GM12878 (cell line): ENCODE results near the gene ANO1. TPM values are rescaled to one million over a fixed set of nuclear protein-coding genes. Genes with fewer than 3 reads are reported as not detected.

Experiments used
- ATAC-seq: fragments of 200-7000 bp; cut with Tn5 transposase; 3 replicates; pipeline ENCODE4 v1.9.1; 2020; ENCODE audit warnings: mild to moderate bottlenecking, moderate library complexity
- BruUV-seq: library from RNA; stranded (reverse); fragments of 400-500 nt; replicated peaks from 2 replicates; lab custom pipeline; 2021; lab: Mats Ljungman, UMichigan
- CTCF ChIA-PET: fragments of 300-600 bp; sonication (Branson Sonifier 250); formaldehyde crosslinking; extraction: SDS; loops from one replicate; lab custom pipeline; 2021; ENCODE audit warnings: inconsistent platforms; lab: Yijun Ruan, JAX
- POLR2A ChIA-PET: fragments of 350-600 bp; formaldehyde crosslinking; extraction: SDS; loops from one replicate; lab custom pipeline; 2021; ENCODE audit warnings: inconsistent platforms; lab: Charles Lee
- RAD21 ChIA-PET: fragments of 300-600 bp; sonication (Branson Sonifier 250); formaldehyde crosslinking; loops from one replicate; lab custom pipeline; 2023; ENCODE audit warnings: antibody characterized with exemption; ENCODE audit not compliant: unreplicated experiment; lab: Charles Lee
- SMC1A ChIA-PET: fragments of 300-600 bp; sonication (Branson Sonifier 250); formaldehyde crosslinking; loops from one replicate; lab custom pipeline; 2023; ENCODE audit not compliant: unreplicated experiment, uncharacterized antibody; lab: Charles Lee
- DNase-seq: peaks from one replicate; pipeline ENCODE4 v3.0.0-alpha.2; 2011; ENCODE audit warnings: low read depth, low spot score
- FAIRE-seq: peaks from 3 replicates; lab custom pipeline; 2011; peaks lifted over from hg19 to GRCh38; lab: Jason Lieb, UNC
- H2AFZ ChIP-seq: 2 replicates; pipeline ENCODE4 v1.6.0; 2011; ENCODE audit warnings: low read depth, low read length, control low read depth; ENCODE audit not compliant: control insufficient read depth
- H3K27ac ChIP-seq: 2 replicates; pipeline ENCODE4 v1.5.1; 2011; ENCODE audit warnings: control low read depth; ENCODE audit not compliant: control insufficient read depth, insufficient read depth
- H3K27me3 ChIP-seq, 2 experiments: replicated peaks in 1 of 2; 2 replicates each; pipeline versions ENCODE4 v1.6.0 to v1.6.1; 2011; ENCODE audit warnings: low read length in 1 of 2; ENCODE audit not compliant: control insufficient read depth in 2 of 2, insufficient read depth in 2 of 2
- H3K36me3 ChIP-seq, 2 experiments: 2 replicates each; pipeline ENCODE4 v1.5.1; 2011; ENCODE audit warnings: low read length in 1 of 2; ENCODE audit not compliant: control insufficient read depth in 2 of 2, insufficient read depth in 2 of 2
- H3K4me1 ChIP-seq: 2 replicates; pipeline ENCODE4 v1.6.1; 2011; ENCODE audit warnings: mild to moderate bottlenecking, low read length, moderate library complexity, mixed read lengths; ENCODE audit not compliant: control insufficient read depth, insufficient read depth
- H3K4me2 ChIP-seq: 2 replicates; pipeline ENCODE4 v1.6.0; 2011; ENCODE audit warnings: control low read depth; ENCODE audit not compliant: control insufficient read depth, insufficient read depth
- H3K4me3 ChIP-seq: fragments of 200-600 bp; sonication (generic); 2 replicates; pipeline ENCODE4 v1.5.1; 2016
- H3K79me2 ChIP-seq: 2 replicates; pipeline ENCODE4 v1.6.0; 2011; ENCODE audit warnings: low read length; ENCODE audit not compliant: control insufficient read depth, insufficient read depth
- H3K9ac ChIP-seq: 2 replicates; pipeline ENCODE4 v1.8.0; 2011; ENCODE audit warnings: low read length, control low read depth, mixed read lengths; ENCODE audit not compliant: control insufficient read depth, insufficient read depth
- H3K9me3 ChIP-seq: replicated peaks from 3 replicates; pipeline ENCODE4 v1.5.1; 2011; ENCODE audit warnings: mild to moderate bottlenecking, low read length; ENCODE audit not compliant: control insufficient read depth, insufficient read depth
- H4K20me1 ChIP-seq: 2 replicates; pipeline ENCODE4 v1.6.0; 2011; ENCODE audit not compliant: control insufficient read depth, insufficient read depth
- ATF2 ChIP-seq: IDR thresholded peaks from 2 replicates; pipeline ENCODE4 v1.6.1; 2012; ENCODE audit warnings: low read length, inconsistent platforms
- EED ChIP-seq: sonication (generic); IDR thresholded peaks from 2 replicates; pipeline ENCODE4 v1.6.1; 2016; ENCODE audit warnings: antibody characterized with exemption, low read depth
- GABPA ChIP-seq: IDR thresholded peaks from 2 replicates; pipeline ENCODE4 v1.6.1; 2014; ENCODE audit warnings: antibody characterized with exemption, low read depth, mild to moderate bottlenecking, inconsistent platforms
- IKZF1 ChIP-seq: fragments of 450-650 bp; conservative IDR thresholded peaks from 2 replicates; pipeline ENCODE4 v1.6.1; 2017; ENCODE audit warnings: antibody characterized with exemption, mild to moderate bottlenecking
- NR2C1 ChIP-seq: fragments of 450-650 bp; IDR thresholded peaks from 2 replicates; pipeline ENCODE4 v1.6.1; 2017; ENCODE audit warnings: antibody characterized with exemption, mild to moderate bottlenecking, moderate library complexity
- NR2F1 ChIP-seq: fragments of 450-650 bp; conservative IDR thresholded peaks from 2 replicates; pipeline ENCODE4 v1.6.1; 2017; ENCODE audit warnings: mild to moderate bottlenecking
- RAD21 ChIP-seq: IDR thresholded peaks from 2 replicates; pipeline ENCODE4 v1.6.1; 2011; ENCODE audit warnings: mild to moderate bottlenecking, low read depth, low read length, moderate library complexity; ENCODE audit not compliant: insufficient read depth
- RAD51 ChIP-seq: fragments of 450-650 bp; IDR thresholded peaks from 2 replicates; pipeline ENCODE4 v1.6.1; 2016; ENCODE audit warnings: moderate library complexity, mild to moderate bottlenecking, inconsistent platforms
- REST ChIP-seq: IDR thresholded peaks from 2 replicates; pipeline ENCODE4 v1.6.1; 2012; ENCODE audit warnings: mild to moderate bottlenecking, low read depth, low read length
- SIN3A ChIP-seq: IDR thresholded peaks from 2 replicates; pipeline ENCODE4 v1.6.1; 2012; ENCODE audit warnings: low read depth, low read length, improper control_type of control experiment
- SRF ChIP-seq, 2 experiments: IDR thresholded peaks; 2 replicates each; pipeline ENCODE4 v1.6.1; 2011; ENCODE audit warnings: low read depth in 2 of 2, low read length in 2 of 2, mild to moderate bottlenecking in 1 of 2, moderate library complexity in 1 of 2
- SUPT20H ChIP-seq: IDR thresholded peaks from 2 replicates; pipeline ENCODE4 v1.6.1; 2011; ENCODE audit warnings: low read depth, mild to moderate bottlenecking, low read length, moderate library complexity, borderline replicate concordance; ENCODE audit not compliant: control insufficient read depth
- ZBTB11 ChIP-seq: fragments of 450-650 bp; formaldehyde crosslinking; IDR thresholded peaks from 2 replicates; pipeline ENCODE4 v1.5.0; 2022; ENCODE audit warnings: mild to moderate bottlenecking, missing genetic modification characterization
- in situ Hi-C: fragments of 300-500 bp; cut with MboI; formaldehyde crosslinking; loops from 9 replicates; pipeline ENCODE4 v1.14.3; 2018; ENCODE audit warnings: mixed read lengths
- intact Hi-C: fragments of 100-400 bp; cut with micrococcal nuclease; formaldehyde crosslinking; loops from one replicate; pipeline ENCODE4 v1.14.2; 2022; ENCODE audit not compliant: unreplicated experiment
- polyA plus RNA-seq, 11 experiments: library from polyadenylated mRNA; depleted of rRNA in 4 of 11; unstranded in 6 of 11; stranded (reverse) in 5 of 11; fragments of >200 nt; fragmentation: Nextera tagmentation in 4 of 11; fragmentation: Illumina TruSeq in 1 of 11; extraction: Ambion mirVana in 4 of 11; extraction: Trizol in 1 of 11; gene quantifications; 1 replicate in 1 of 11; 2 replicates in 10 of 11; pipeline versions ENCODE4 v1.2.1 to v1.2.3, GENCODE V29; 2011 to 2016; ENCODE audit warnings: inconsistent platforms in 2 of 11, missing spikeins in 2 of 11, low read depth in 1 of 11
- total RNA-seq, 4 experiments: library from RNA; depleted of rRNA in 3 of 4; stranded (reverse); fragments of >200 nt in 3 of 4; fragmentation: Illumina TruSeq in 1 of 4; extraction: Trizol in 1 of 4; gene quantifications; 2 replicates each; pipeline versions ENCODE4 v1.2.1 to v1.2.3, GENCODE V29; 2013 to 2021
- TF ChIP-seq, protein P1 (sequence below): IDR thresholded peaks from 2 replicates; pipeline ENCODE4 v1.6.1; 2011; ENCODE audit warnings: borderline replicate concordance, low read depth, mild to moderate bottlenecking, moderate library complexity, mixed read lengths, low read length; ENCODE audit not compliant: insufficient read depth; ENCODE audit errors: extremely low read length

ANO1 gene
- total and polyA plus RNA-seq, 10 of the 15 experiments (the other 5 are each of a cell fraction or from before 2014, with no cell fraction given) = 0.01 to 0.38 (median 0.06) TPM; not detected in 7

- H3K4me1 ChIP-seq = peaks cover 2% of the 10 kb centered on the region; the same call in 1 of the 2 replicates
- H3K9me3 ChIP-seq = no peaks in the 10 kb centered on the region
- H3K4me3 ChIP-seq = no peak overlapping the region
- H3K9ac ChIP-seq = no peak overlapping the region
- in situ Hi-C loops (no loop called here), intact Hi-C loops (no loop called here)
- H3K27me3 ChIP-seq = 0 out of 4 replicates have a peak, but pooled peaks cover 0 to 1% of the 10 kb centered on the region in 2 experiments
- ATAC-seq (no peak), DNase-seq (no peak), FAIRE-seq (no peak)
- no peaks in the 10 kb centered on the region for H4K20me1 ChIP-seq
- CTCF ChIA-PET = interaction anchor here (0.7 kb wide), 1 partner anchor 190 kb away, joined by 3 read pairs; no protein-coding TSS in a partner anchor
- no peaks in the 10 kb centered on the region for H3K79me2 ChIP-seq
- TF ChIP-seq SRF (IDR thresholded peaks at IDR 0.05; ENCODE audit: low read depth in 2 of 2, low read length in 2 of 2) (no peak), SUPT20H (no peak), SIN3A (no peak), NR2F1 (no peak), ATF2 (no peak), IKZF1 (no peak), REST (no peak), NR2C1 (no peak), EED (no peak), ZBTB11 (CRISPR knock-in tag) (no peak), RAD51 (no peak), GABPA (no peak), RAD21 (no peak)
- TF ChIP-seq, protein P1, sequence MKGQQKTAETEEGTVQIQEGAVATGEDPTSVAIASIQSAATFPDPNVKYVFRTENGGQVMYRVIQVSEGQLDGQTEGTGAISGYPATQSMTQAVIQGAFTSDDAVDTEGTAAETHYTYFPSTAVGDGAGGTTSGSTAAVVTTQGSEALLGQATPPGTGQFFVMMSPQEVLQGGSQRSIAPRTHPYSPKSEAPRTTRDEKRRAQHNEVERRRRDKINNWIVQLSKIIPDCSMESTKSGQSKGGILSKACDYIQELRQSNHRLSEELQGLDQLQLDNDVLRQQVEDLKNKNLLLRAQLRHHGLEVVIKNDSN = no peak
- no peaks in the 10 kb centered on the region for H3K36me3 ChIP-seq
- BruUV-seq = no TSS peak
- no peak overlapping the region for H3K4me2 ChIP-seq
- RAD21 ChIA-PET = no interaction called here
- no peak overlapping the region for H2AFZ ChIP-seq
- POLR2A ChIA-PET = no interaction called here
- SMC1A ChIA-PET = no interaction called here
- no peak overlapping the region for H3K27ac ChIP-seq
These were observed 154.9 kb downstream of the ANO1 start for GRCh38 chr11:70233034-70233433.
